CD1c-positive myeloid dendritic cell (primary cell): ENCODE data around the gene JUP.
"Not testable (repeated sequence)": the region's sequence is repeated elsewhere in the genome, so short reads cannot be mapped to it uniquely, and the experiment has no call there.

Source experiments
- DNase-seq: peaks from one replicate; pipeline ENCODE4 v3.0.0-alpha.2; 2016; ENCODE audit errors: extremely low spot score

The JUP gene

DNA sequence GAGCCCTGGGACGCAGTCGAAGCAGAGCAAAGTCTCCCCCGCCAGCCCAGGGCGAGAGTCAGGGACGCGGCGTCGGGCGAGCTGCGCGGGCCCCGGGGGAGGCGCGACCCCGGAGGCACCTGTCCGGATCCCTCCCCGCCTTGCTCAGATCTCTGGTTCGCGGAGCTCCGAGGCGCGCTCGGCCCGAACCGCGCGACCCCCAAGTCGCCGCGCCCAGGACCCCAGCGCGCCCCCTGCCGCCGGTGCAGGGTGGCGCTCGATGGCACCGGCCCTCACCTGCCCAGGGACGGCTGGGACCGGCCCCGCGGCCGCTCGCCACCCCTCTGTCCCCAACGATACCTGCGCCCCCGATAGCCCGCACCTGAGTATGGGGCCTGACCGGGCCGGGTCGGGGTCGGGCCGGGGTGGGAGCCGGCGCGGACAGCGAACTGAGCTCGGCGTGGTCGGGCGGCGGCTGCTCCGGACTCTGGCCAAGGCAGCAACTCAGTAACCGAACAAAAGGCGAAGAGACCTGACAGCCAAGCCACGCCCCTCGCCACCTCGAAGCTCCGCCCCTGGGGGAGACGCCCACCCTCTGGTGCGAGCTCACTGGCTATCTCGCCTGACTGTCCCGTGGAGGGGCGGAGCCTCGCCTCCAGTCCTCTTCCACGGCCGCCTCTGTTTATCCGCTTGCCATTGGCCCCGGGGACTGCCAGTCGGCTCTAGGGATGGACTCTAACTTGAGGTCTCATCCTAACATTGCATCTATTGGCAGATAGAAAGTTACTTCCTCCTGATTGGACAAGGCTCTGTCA lies at the start of gene JUP:
Gene JUP (minus strand): TSS at position 485 of the 794 bp plus-strand sequence. CDS start 14,857 bp downstream, outside the sequence.
- DNase-seq, result peak; percentile 98

DNA sequence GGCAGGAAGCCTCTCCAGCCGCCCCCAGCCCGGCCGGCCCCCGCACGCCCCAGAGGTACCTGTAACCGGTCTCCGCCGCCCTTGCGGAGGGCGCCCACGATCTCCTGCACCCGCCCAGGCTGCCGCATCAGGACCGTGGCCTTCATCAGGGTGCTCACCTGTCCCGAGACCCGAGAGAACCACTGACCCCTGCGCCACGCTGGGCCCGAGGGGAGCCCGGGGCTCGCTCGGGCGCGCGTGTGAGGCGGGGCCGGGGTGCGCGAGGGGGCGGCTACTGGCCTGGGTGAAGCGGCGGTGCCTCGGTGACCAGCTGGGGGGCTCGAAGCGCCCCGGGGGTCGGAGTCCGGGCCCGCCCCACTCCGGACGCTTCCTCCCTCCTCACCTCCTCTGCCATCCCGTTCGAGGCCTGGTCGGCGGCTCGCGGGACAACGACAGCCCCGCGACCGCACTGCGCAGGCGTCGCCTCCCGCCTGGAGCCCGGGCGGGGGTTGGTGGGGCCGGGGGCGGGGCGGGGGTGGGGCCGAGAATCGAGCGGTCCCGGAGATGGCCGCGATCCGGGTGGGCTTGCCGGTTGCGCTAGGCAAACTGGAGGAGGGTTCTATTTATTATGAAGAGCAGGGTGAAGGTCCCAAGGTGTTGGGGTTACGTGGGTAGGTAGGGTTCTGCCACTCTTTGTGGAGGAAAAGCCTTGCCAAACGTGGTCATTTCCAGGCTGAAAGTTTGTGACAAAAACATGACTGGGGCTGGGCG lies 49.5 kb upstream of the JUP start, which contains the start of gene NT5C3B:
Gene NT5C3B (minus strand): TSS at position 433 of the 750 bp plus-strand sequence. CDS start 39 bp downstream, at position 394.
- peak; percentile 12 for DNase-seq

DNA sequence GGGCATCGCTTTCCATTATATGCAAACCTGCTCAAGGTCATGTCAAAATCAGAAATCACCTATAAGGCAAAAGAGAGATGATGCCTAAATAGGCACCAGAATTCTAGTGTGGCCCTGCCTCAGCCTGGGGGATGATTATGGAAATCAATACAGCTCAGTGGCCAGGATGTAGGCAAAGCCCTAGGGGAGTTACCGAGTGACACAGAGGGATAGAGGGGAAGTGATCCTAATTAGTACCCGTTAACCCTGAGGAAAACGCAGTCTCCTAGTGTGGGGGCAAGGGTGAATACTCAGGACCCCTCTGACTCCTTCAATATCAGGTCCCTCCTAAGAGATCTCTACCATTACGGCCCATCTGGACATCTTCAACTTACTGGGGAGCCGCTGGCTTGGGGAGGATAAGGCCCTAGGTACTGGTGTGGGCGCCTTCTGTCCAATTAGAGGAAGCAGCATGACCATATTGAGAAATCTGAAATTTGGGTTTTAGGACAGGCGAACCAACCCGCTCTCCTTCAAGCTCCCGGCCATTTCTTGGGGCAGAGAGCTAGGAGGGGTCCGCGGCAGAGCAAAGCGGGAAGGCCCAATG lies 48.8 kb upstream of the JUP start:
- peak; percentile 36 for DNase-seq

- DNase-seq, result not testable (repeated sequence)
These were observed 43.5 kb upstream of the JUP start for GRCh38 chr17:41829961-41830360.

- DNase-seq, result no peak
These were observed 38.8 kb upstream of the JUP start for GRCh38 chr17:41825175-41825845.

DNA sequence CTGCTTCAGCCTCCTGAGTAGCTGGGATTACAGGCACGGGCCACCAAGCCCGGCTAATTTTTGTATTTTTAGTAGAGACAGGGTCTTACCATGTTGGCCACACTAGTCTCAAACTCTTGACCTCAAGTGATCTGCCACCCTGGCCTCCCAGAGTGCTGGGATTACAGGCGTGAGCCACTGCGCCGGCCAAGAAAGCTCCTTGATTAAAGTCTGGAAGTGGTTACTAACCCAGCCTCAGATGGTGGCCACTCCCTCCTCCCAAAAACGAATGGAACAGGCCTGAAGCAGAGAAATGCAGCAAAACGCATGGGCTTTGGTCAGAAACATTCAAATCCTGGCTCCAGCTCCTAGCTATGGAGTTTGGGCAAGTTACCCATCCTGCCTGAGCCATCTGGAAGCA lies 37.6 kb upstream of the JUP start:
- no peak for DNase-seq

GRCh38 chr17:41823580-41823979 lies 37.1 kb upstream of the JUP start:
- DNase-seq, result no peak

GRCh38 chr17:41823141-41823524 lies 36.6 kb upstream of the JUP start:
- no peak for DNase-seq

DNA sequence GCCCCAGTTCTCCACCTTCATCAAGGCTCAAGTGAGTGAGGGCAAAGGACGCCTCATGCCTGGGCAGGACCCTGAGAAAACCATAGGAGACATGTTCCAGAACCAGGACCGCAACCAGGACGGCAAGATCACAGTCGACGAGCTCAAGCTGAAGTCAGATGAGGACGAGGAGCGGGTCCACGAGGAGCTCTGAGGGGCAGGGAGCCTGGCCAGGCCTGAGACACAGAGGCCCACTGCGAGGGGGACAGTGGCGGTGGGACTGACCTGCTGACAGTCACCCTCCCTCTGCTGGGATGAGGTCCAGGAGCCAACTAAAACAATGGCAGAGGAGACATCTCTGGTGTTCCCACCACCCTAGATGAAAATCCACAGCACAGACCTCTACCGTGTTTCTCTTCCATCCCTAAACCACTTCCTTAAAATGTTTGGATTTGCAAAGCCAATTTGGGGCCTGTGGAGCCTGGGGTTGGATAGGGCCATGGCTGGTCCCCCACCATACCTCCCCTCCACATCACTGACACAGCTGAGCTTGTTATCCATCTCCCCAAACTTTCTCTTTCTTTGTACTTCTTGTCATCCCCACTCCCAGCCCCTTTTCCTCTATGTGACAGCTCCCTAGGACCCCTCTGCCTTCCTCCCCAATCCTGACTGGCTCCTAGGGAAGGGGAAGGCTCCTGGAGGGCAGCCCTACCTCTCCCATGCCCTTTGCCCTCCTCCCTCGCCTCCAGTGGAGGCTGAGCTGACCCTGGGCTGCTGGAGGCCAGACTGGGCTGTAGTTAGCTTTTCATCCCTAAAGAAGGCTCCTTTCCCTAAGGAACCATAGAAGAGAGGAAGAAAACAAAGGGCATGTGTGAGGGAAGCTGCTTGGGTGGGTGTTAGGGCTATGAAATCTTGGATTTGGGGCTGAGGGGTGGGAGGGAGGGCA lies 36.0 kb upstream of the JUP start:
- no peak for DNase-seq

DNA sequence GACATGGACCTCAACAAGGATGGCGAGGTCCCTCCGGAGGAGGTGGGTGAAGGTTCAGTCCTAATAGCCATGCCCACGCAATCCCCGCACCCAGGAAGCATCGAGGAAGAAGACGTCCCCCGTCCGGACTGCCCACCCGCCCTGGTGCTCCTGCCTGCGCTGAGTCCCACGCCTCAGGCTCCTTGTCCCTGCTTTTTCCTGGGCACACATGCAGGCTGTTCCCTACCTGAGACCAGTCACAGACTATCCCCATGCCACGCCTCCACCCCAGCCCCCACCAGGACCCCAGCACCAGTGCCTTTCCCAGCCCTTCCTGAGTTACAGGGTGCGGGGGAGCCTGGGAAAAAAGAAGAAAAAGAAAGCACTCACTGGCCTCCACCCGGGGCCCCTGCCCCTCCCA lies 35.3 kb upstream of the JUP start:
- DNase-seq, result no peak

GRCh38 chr17:41818024-41818423 lies 31.5 kb upstream of the JUP start:
- DNase-seq, result no peak

DNA sequence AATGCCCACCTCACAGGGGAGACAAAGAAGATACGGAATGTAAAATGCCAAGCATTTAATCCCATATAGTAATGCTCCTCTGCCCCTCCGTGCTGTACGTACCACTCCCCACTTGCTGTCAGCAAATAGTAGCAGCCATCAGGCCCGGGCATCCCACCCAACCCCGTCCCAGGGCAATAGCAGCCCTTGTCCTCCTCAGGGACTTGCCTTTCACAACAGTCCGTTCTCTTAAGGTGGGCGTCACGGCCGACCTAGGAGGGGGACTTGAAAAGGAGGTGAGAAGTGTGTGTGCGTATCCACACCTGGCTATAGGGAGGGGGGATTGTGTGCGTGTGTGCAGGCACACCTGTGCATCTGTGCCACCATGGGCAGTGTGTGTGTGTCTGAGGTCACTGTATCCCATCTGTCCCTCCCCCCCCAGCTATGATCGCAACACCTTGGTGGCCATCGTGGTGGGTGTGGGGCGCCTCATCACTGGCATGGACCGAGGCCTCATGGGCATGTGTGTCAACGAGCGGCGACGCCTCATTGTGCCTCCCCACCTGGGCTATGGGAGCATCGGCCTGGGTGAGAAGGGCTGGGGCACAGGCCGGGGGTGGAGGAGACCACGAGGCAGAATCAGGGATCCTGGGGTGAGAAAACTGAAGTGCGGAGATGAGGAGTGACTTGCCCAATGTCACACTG lies 30.3 kb upstream of the JUP start:
- no peak for DNase-seq

- no peak for DNase-seq
These were observed 27.7 kb upstream of the JUP start for GRCh38 chr17:41814195-41814594.

GRCh38 chr17:41813699-41814124 lies 27.2 kb upstream of the JUP start:
- no peak for DNase-seq

- DNase-seq, result no peak
These were observed 26.7 kb upstream of the JUP start for GRCh38 chr17:41813152-41813680.

- DNase-seq, result no peak
These were observed 26.1 kb upstream of the JUP start, which contains the start of gene FKBP10 for GRCh38 chr17:41812381-41813151. FKBP10 (plus strand) TSS chr17:41813004; CDS start chr17:41813035, 31 bp downstream.

DNA sequence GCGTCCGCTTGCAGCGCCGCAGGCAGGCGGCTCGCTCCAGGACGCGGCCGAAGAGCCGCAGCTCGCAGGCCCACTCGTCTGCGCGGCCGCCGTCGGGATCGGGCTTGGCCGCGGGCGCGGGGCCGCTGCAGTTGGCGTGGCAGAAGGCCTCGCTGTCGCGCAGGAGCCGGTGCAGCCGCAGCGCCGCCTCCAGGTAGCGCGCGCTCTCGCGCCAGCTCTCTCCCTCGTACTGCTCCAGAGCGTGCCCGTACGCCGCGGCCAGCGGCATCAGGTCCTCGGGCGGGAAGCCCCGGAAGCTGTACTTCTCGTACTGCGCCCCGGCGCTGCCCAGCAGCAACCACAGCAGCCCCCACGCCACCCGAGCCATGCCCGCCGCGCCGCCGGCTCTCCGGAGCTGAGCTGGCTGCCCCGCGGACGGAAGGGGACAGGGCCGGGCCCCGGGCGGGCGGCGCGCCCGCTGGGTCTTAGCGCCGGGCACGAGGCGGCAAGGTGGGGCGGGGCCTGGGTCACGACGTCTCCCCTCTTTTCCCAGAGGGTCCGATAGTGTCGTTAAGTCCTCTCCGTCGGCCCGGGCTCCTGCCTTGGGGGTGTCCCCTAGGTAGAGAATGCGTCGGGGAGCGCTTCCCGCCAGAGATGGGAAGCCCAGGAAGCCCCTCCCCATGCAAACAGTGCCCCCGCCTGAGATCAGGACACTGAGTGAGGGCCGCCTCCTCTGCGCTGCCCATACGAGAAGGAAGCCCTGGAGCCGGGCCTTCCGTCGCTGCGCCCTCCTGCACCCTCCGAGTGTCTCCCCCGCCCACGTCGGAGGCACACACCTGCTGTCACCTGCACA lies 25.3 kb upstream of the JUP start, which contains the start of gene P3H4:
Gene P3H4 (minus strand): TSS at position 401 of the 832 bp plus-strand sequence. CDS start 34 bp downstream, at position 367.
- peak; percentile 80 for DNase-seq
